Effector CD8-positive, alpha-beta T cell (primary cell): Measurements from ENCODE around the gene MAS1.
"Not testable (repeated sequence)": the region's sequence is repeated elsewhere in the genome, so short reads cannot be mapped to it uniquely, and the experiment has no call there.

Experiments
- DNase-seq: peaks from one replicate; lab custom pipeline; 2025; lab: John Stamatoyannopoulos, UW

MAS1 gene

DNA sequence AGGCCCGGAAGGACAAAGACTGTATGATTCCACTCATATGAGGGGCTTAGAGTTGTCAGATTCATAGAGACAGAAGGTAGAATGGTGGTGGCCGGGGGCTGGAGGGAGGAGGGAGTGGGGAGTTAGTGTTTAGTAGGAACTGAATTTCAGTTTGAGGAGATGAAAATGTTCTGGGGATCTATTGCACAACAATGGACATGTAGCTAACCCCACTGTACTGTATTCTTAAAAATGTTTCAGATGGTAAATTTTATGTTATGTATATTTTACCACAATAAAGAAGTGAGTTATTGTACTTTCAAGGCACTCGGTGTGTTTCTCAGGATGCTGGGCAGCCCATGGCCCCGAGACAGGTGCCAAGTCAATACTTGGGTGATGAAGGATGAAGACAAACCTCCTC lies 25.4 kb downstream of the MAS1 start:
- DNase-seq = no peak

DNA sequence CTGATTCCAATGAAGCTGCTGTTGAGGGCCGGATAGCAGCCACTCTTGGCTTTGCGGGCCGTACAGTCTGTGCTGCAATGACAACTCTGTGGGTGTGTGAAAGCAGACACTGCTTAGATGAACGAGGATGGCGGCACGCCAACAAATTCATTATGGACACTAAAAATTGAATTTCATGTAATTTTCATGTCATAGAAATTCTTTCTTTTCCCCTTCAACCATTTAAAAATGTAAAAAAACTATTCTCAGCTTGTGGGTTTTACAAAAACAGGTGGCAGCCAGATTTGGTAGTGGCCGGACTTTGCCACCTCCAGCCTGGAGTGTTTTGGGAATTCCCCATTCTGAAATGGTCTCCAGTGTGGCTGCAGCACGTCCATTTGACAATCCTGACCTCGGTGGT lies 26.0 kb downstream of the MAS1 start:
- DNase-seq = no peak

DNA sequence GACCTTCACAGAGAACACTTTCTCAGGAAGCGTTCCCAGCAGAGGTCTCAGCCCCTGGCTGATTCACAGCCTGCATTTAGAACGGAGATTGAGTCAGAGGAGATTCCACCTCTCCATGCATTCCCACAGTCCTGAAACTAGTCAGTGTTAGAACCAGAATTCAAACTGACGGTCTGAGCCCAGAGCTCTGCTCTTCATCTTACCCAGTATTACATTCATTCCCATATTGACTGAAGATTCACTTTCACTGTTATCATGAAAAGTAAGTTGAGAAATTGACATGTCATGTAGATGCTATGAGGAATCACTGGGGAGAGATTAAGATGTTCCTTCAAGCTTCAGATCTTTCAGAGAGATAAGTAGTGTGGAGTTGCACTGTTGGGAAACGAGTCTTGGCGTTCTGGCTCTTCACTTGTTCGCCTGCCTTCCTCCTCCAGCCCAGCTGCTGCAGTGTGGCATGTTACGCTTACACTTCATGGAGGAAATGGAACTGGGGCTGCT lies 28.3 kb downstream of the MAS1 start:
- DNase-seq = no peak

DNA sequence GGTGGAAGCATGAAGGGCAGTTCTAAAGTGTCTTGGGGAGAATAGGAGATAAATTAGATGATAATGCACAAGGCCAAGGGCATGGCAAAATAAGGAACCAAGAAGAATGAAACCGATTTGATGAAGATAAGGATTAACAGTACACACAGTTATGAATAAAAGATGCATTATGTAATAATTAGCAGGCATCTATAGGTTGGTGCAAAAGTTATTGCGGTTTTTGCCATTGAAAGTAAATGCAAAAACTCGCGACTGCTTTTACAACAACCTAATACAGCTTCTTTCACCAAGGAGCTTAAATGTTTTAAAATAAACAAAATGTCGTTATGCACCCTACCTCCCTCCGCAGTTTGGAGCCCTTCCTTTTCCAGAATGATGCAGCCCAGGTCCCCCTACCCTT lies 29.0 kb downstream of the MAS1 start:
- no peak for DNase-seq

DNA sequence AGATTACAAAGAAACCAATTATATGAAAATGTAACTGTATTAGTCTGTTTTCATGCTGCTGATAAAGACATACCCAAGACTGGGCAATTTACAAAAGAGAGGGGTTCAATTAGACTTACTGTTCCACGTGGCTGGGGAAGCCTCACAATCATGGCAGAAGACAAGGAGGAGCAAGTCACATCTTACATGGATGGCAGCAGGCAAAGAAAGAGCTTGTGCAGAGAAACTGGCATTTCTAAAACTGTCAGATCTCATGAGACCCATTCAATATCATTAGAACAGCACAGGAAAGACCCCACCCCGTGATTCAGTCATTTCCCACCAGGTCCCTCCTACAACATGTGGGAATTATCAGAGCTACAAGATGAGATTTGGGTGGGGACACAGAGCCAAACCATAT lies 33.4 kb downstream of the MAS1 start:
- not testable (repeated sequence) for DNase-seq

DNA sequence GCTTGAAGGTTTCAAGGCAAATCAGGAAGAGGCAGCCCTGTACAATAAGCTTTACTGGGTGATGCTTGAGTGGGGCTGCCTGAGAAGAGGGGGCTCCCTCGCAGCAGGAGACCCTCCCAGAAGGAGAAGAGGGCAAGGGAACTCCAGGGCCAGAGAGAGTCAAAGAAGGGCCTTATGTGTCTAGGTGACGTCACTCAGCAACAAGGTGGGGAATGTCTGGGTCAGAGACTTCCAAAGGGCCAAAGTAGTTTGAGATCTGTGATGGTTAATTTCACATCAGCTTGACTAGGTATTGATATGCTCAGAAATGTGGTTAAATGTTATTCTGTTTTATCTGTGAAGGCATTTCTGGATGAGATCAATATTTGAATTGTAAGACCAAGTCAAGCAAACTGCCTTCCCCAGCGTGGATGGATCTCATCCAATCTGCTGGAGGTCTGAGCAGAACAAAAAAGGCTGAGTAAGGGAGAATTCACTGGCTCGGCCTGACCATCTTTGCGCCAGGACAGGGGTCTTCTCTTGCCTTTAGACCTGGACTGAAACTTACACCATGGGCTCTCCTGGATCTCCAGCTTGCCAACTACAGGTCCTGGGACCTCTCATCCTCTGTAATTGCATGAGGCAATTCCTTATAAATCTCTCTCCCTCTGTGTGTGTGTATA lies 35.9 kb downstream of the MAS1 start:
- no peak for DNase-seq

DNA sequence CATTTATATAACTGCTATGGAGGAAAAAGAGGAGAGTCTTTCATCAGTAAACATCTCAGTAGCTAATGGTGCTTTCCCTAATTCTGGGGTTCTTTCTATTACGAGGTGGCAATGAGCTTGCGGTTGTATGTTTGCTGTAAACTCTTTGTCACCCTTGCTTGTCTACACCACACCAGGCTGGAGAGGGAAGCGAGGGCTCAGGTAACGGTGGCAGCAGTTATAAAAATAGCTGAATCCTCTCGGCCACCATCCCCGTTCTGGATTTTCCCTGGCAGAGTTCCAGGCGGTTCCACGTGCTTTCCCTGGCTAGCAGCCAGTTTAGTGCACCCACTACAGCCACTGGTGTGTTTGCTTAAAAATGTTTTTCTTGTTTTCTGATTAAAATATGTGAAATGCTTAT lies 39.0 kb downstream of the MAS1 start:
- DNase-seq = no peak

DNA sequence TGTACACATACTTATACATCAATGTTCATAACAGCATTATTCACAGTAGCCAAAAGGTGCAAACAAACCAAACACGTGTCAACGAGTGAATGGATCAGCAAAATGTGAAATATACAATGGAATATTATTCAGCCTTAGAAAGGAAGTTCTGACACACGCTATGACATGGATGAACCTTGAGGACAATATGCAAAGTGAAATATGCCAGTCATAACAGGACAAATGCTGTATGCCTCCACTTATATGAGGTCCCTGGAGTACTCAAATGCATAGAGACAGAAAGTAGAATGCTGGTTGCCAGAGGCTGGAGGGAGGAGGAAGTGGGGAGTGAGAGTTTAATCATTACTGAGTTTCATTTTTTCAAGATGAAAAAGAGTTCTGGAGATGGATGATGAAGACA lies 40.3 kb downstream of the MAS1 start:
- no peak for DNase-seq

DNA sequence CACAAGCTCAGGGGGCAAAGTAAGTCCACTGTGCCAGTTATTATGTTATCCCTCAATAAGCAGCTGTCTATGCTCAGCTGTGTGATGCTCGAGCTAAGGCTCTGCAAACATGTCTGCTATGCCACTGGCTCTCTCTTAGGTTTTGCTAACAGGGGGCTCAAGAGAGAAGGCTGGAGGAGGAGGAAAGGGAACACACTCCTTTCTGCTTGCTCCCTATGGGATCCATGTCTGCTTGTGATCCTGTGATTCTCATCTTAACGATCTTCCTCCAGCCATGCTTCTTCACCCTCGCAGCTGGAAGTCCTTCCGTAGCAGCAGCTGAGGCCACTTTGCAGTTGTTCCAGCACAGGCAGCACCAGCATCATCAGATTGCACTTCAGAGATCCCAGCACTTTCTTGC lies 41.1 kb downstream of the MAS1 start:
- no peak for DNase-seq

DNA sequence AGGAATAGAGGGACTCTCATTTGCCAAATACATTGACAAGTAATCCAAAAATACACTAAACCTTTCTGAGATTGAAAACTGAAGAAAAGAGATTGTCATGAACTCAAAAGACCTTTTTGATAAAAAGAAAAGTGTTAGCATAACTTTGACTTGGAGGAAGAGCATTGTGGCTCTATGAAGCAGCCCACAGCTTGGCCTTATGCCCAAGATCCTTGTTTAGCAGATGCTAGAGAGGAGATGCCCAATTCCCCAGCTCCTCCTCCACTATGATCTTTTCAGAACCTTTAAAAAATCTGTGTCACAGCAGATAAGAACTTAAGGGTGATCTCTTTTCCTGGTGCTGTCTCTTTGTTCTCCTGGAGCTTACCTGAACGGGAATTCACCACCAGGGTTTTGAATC lies 42.3 kb downstream of the MAS1 start:
- no peak for DNase-seq

DNA sequence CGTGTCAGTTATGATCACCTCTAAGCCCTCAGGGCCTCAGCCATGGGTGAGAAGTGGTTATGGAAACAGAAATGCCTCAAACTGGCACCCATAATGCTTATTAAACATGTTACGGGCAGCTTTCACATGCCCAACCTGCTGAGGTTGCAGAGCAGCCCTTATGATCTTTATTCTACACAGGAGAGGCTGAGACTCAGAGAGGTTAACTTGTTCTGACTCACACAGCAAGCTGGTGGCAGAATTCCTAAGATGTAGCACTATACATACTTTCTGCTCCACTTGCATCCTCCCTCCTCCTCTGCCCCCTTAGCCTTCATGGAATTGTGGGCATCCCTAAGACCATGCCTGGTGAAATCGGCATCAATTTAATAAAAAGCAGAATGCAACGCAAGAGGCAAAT lies 43.4 kb downstream of the MAS1 start:
- DNase-seq = no peak

DNA sequence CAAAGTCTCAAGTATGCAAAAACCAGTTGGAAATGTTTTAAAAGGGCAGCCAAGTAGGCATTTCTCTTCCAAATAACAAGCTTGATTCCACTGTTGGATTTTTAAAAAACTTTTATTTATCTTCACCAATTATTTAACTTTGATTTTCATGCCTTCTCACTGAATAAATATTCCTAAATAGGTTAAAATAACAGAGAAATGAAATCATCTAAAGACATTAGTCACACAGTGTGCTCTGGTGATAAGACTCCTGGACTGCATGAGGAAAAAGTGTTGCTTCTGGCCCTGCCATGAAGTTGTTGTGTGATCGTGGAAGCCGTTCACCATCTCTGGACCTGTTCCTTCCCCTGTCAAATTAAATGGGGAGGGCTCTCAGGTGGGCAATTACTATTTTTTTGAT lies 44.3 kb downstream of the MAS1 start:
- no peak for DNase-seq

DNA sequence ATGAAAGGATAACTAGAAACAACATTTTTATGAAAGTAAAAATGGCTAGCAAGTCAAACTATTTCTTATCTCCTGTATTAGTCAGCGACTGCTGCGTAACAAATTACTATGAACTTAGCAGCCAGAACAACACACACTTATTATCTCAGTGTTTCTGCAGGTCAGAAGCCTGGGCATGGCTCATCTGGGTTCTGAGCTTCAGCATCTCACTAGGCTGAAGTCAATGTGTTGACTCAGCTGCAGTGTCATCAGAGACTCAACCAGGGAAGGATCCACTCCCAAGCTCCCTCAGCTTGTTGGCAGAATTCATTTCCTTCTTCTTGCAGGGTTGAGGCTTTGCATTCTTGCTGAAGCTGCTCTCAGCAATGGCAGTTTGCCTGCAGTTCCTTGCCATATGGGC lies 44.8 kb downstream of the MAS1 start:
- DNase-seq = no peak

DNA sequence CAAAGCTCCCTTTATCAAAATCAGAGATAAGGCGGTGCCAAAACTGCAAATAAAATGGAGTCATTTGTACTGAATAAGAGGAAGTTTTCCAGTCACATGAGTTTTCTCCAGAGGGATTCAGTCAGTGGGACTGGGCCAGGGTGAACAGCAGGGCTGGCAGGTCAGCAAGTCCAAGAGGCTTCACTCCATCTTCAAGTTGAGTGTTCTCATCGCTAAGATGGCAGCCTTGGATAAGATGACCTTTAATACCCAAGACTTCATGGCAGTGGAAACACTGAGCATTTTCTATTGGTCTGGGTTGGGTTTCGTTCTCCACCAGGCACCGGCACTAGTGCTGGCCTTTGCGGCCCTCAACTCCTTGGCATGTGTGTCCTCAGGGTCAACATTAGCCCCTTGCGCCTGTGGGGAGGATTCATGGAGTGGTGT lies 48.8 kb downstream of the MAS1 start:
- no peak for DNase-seq
